ENCODE measurements around the gene KIRREL3.
"Not testable (repeated sequence)": the region's sequence is repeated elsewhere in the genome, so short reads cannot be mapped to it uniquely, and the experiment has no call there.

KIRREL3 gene

DNA sequence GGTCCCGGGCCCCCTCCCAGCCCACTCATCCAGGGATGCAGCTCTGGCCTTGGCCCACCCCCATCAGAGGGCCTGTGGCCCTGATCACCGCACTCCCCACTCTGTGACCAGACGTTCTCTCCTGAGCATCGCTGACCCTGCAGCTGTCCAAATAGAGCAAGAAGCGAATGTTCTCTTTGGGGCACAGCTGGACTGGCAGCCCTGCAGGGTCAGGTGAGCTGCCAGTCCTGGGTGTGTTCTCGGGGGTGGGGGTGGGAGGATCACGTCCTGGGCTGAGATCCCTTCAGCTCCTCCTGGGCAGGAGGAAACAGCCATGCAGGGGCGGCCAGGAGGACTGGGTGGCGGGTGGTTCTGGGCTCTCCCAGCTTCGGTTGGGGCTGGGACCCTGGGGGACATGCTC is 618.6 kb downstream of the KIRREL3 start:
- not testable (repeated sequence) for DNase-seq (ENCODE audit: low spot score)

GRCh38 chr11:126380909-126381308 is 619.7 kb downstream of the KIRREL3 start:
- DNase-seq (ENCODE audit: low spot score), result no peak

DNA sequence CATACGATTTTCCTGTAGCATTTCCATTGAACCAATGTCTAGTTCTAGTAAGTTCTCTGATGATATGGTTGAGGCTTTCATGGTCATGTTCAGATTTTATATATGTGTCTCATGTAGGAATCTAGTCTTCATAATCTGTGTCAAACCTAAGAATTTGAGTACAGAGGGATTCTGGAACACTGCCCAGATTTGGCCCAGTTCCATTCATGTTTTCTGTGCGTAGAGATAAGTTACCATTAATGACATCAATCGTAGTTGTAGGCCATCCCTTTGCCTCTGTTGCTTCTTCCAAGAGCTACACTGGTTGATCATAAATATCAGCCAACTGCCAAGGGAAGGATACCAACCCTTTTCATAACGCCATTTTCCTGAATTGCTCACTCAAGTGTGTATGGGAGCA is 621.8 kb downstream of the KIRREL3 start:
- no peak for DNase-seq (ENCODE audit: low spot score)

GRCh38 chr11:126375726-126376125 is 624.8 kb downstream of the KIRREL3 start:
- DNase-seq (ENCODE audit: low spot score), result no peak

DNA sequence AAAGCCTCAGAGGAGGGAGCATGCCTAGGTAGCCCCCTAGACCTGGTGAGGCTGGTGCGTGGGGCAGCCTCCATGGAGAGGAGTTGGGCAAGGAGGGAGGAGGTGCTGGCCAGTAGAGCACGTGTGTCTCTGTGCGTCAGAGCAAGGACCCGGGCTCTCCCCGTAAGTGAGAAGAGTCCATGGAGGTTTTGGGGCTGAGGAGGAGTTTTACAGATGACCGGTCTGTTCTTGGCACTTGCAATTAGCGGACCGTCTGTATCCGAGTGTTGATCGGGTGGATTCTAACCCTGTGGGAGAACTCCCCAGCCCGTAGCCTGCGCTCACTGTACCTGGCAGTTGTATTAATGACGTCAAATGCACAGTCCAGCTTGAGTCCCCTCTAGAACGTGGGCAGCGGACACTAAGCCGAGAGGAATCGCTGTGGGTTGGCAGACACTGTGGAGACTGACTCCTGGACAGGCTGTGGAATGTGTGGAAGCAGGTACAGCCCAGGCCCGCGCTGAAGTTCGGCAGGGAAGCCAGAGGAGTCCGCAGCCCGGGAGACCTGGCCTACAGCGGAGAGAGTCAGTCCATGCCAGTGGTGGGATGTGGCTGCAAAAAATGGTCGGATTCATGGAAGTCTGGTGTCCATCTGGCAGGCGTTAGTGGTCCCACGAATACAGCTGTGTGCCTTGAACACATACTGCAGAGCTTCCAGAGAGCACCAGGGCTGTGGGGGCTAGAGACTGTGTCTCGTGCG is 625.8 kb downstream of the KIRREL3 start:
- DNase-seq (ENCODE audit: low spot score), result not testable (repeated sequence)

DNA sequence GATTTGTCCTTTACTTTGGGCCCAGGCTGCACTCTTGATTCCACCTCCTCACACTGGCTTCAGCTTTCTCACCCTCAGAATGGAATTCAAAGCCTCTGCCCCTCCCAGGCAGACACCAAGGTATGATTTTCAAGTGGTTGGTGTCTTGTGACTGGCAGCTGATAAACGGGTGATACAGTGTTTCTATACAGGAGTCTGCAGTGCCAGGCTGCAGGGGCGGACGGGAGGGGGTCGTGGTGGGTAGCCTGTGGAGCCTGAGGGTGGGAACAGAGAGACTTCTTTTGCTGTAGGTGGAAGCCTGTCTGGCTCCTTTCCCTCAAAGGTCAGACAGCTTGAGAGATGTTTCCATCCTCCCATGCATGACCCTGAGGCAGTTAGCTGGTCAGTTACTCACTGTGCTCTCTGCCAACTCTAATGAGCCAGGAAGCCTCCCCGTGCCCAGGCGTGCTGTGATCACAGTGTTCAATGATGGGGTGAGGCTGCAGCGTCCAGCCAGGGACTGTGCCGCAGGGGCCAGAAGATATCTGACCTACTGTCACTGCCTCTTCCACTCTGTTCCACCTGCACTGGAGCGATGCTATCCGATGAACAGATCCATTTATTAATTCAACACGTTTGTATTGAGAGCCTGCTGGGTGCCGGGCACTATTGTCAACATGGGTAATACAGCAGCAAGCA is 627.0 kb downstream of the KIRREL3 start:
- not testable (repeated sequence) for DNase-seq (ENCODE audit: low spot score)
